Measurements from ENCODE around the gene PALS2. TPM values are rescaled to one million over a fixed set of nuclear protein-coding genes. Genes with fewer than 3 reads are reported as not detected.

The PALS2 gene
- total RNA-seq, 1 experiment from 2014 or later = 44.6 TPM

GRCh38 chr7:24574950-24575349, 1.7 kb downstream of the PALS2 start:
- H3K9me2 ChIP-seq (ENCODE audit: insufficient read depth) = no peaks in the 10 kb centered on the region
- H3K36me3 ChIP-seq (ENCODE audit: control insufficient read depth in 1 of 2, insufficient read depth in 2 of 2, low read length in 2 of 2) = no peaks in the 10 kb centered on the region
- intact Hi-C loops (cut with micrococcal nuclease) = loop anchor here (5.0 kb wide), 1 partner anchor 517 kb away; no protein-coding TSS in a partner anchor
- H3K4me1 ChIP-seq (ENCODE audit: control insufficient read depth in 1 of 2, insufficient read depth in 2 of 2, low read length in 2 of 2) = peaks cover 8 to 24% of the 10 kb centered on the region in 2 experiments; a peak in 3 of 4 replicates
- POLR2A ChIA-PET = no interaction called here
- BruUV-seq (replicated peaks) = no TSS peak
- H3K27ac ChIP-seq (ENCODE audit: low read depth, low read length) = no peak overlapping the region
- CTCF ChIA-PET = interaction anchor here (1.0 to 2.2 kb wide), 3 partner anchors 90 to 257 kb away, joined by 3 to 6 read pairs (median 6); no protein-coding TSS in a partner anchor
- peaks cover 62% of the 10 kb centered on the region for H3K79me2 ChIP-seq (ENCODE audit: insufficient read depth, low read length)
- H4K20me1 ChIP-seq (ENCODE audit: insufficient read depth) = peaks cover 14% of the 10 kb centered on the region; the same call in 1 of the 2 replicates
- TF ChIP-seq REST (IDR thresholded peaks at IDR 0.05; ENCODE audit: low read depth) (no peak), CEBPB (IDR thresholded peaks at IDR 0.05; ENCODE audit: low read depth) (0 out of 2 replicates have a peak, but pooled peaks have one; percentile 23)
- H3K4me3 ChIP-seq (replicated peaks in 1 of 2; ENCODE audit: low read depth in 1 of 2, low read length in 2 of 2) = peak overlapping the region; percentile 77 to 80
- H3K9me3 ChIP-seq (ENCODE audit: control insufficient read depth in 1 of 2, insufficient read depth in 1 of 2, low read depth in 1 of 2, low read length in 2 of 2) = no peaks in the 10 kb centered on the region
- H3K4me2 ChIP-seq (ENCODE audit: low read length) = peak overlapping the region; percentile 84
- no peak for ATAC-seq
- no peak for DNase-seq (ENCODE audit: low read depth, low spot score)
- H3K9ac ChIP-seq (ENCODE audit: low read length) = peak overlapping the region; percentile 77
- no peak overlapping the region for H2AFZ ChIP-seq (ENCODE audit: low read depth, low read length, poor library complexity, severe bottlenecking)
- RAD21 ChIA-PET (ENCODE audit: low non-redundant PET in 1 of 2, low total read pairs in 2 of 2, uncharacterized antibody in 2 of 2, unreplicated experiment in 2 of 2) = no interaction called here
- peaks cover 11% of the 10 kb centered on the region for H3K27me3 ChIP-seq (ENCODE audit: insufficient read depth, low read length)
